Naive thymus-derived CD4-positive, alpha-beta T cell (primary cell): ENCODE data around the gene ADGRD1. TPM values are rescaled to one million over a fixed set of nuclear protein-coding genes. Genes with fewer than 3 reads are reported as not detected.

ENCODE experiments used
- ATAC-seq: fragments of 150-1000 bp; cut with Tn5 transposase; 2 replicates; pipeline ENCODE4 v1.10.0; 2021; ENCODE audit warnings: mild to moderate bottlenecking, moderate library complexity
- CTCF ChIA-PET: fragments of 350-600 bp; sonication (Branson Sonifier 250); formaldehyde crosslinking; loops from one replicate; lab custom pipeline; 2021; ENCODE audit warnings: antibody characterized with exemption; lab: Charles Lee
- POLR2A ChIA-PET: fragments of 350-600 bp; sonication (Branson Sonifier 250); formaldehyde crosslinking; loops from one replicate; lab custom pipeline; 2021; ENCODE audit warnings: antibody characterized with exemption, inconsistent platforms; lab: Charles Lee
- DNase-seq, 9 donors: peaks; one replicate each; pipeline versions ENCODE4 v3.0.0 to v3.0.0-alpha.2; 2020 to 2022; ENCODE audit warnings: mixed read lengths in 1 of 9
- H3K27ac ChIP-seq: one replicate; pipeline ENCODE4 v1.7.0; 2013; ENCODE audit warnings: mild to moderate bottlenecking, low read depth, low read length, moderate library complexity
- H3K27me3 ChIP-seq, 2 donors: one replicate each; pipeline ENCODE4 v1.7.0; 2013; ENCODE audit warnings: low read length in 2 of 2, mild to moderate bottlenecking in 2 of 2, moderate library complexity in 2 of 2; ENCODE audit not compliant: control insufficient read depth in 2 of 2, insufficient read depth in 2 of 2
- H3K36me3 ChIP-seq, 3 experiments: 1 replicate in 2 of 3; 2 replicates in 1 of 3; pipeline ENCODE4 v1.7.0; 2013; ENCODE audit warnings: low read length in 3 of 3, mild to moderate bottlenecking in 3 of 3, moderate library complexity in 1 of 3; ENCODE audit not compliant: insufficient read depth in 3 of 3, control insufficient read depth in 2 of 3
- H3K4me1 ChIP-seq, 2 donors: one replicate each; pipeline ENCODE4 v1.7.0; 2013; ENCODE audit warnings: low read length in 2 of 2, mild to moderate bottlenecking in 2 of 2, moderate library complexity in 1 of 2; ENCODE audit not compliant: control insufficient read depth in 2 of 2, insufficient read depth in 2 of 2
- H3K4me3 ChIP-seq: 2 replicates; pipeline ENCODE4 v1.7.0; 2013; ENCODE audit warnings: mild to moderate bottlenecking, low read length
- H3K9me3 ChIP-seq, 3 experiments: 1 replicate in 2 of 3; 2 replicates in 1 of 3; pipeline ENCODE4 v1.7.0; 2013; ENCODE audit warnings: low read length in 3 of 3; ENCODE audit not compliant: control insufficient read depth in 2 of 3
- H3K27ac Mint-ChIP-seq, 9 donors: one replicate each; pipeline ENCODE4 v1.8.0; 2020 to 2022; ENCODE audit warnings: mixed read lengths in 9 of 9, mild to moderate bottlenecking in 8 of 9, moderate library complexity in 5 of 9, inconsistent platforms in 2 of 9
- H3K27me3 Mint-ChIP-seq, 5 donors: one replicate each; pipeline ENCODE4 v1.8.0; 2021 to 2022; ENCODE audit warnings: mixed read lengths in 5 of 5, mild to moderate bottlenecking in 1 of 5
- H3K36me3 Mint-ChIP-seq, 5 donors: one replicate each; pipeline ENCODE4 v1.8.0; 2020 to 2022; ENCODE audit warnings: mixed read lengths in 5 of 5, mild to moderate bottlenecking in 3 of 5, inconsistent platforms in 1 of 5
- H3K4me1 Mint-ChIP-seq, 7 donors: one replicate each; pipeline ENCODE4 v1.8.0; 2020 to 2022; ENCODE audit warnings: mixed read lengths in 7 of 7, mild to moderate bottlenecking in 3 of 7, inconsistent platforms in 1 of 7
- H3K4me3 Mint-ChIP-seq, 10 donors: one replicate each; pipeline ENCODE4 v1.8.0; 2020 to 2022; ENCODE audit warnings: mild to moderate bottlenecking in 10 of 10, mixed read lengths in 10 of 10, moderate library complexity in 6 of 10, inconsistent platforms in 2 of 10
- H3K9me3 Mint-ChIP-seq, 11 donors: one replicate each; pipeline ENCODE4 v1.8.0; 2020 to 2022; ENCODE audit warnings: mixed read lengths in 11 of 11, mild to moderate bottlenecking in 4 of 11, inconsistent platforms in 1 of 11, moderate library complexity in 1 of 11
- intact Hi-C, 2 donors: fragments of 100-400 bp; cut with micrococcal nuclease; formaldehyde crosslinking; loops; one replicate each; pipeline ENCODE4 v1.15.1; 2023
- polyA plus RNA-seq, 2 donors: library from polyadenylated mRNA; unstranded; fragments of 300-500 nt; fragmentation: Illumina TruSeq; gene quantifications; one replicate each; pipeline ENCODE4 v1.2.3, GENCODE V29; 2021
- total RNA-seq, 6 experiments: library from RNA in 5 of 6; stranded (reverse) in 5 of 6; gene quantifications; 1 replicate in 5 of 6; 2 replicates in 1 of 6; pipeline ENCODE4 v1.2.3 and lab custom pipeline; 2021 to 2026

The ADGRD1 gene
- total and polyA plus RNA-seq, 7 experiments from 2014 or later: 0.41 to 11.9 (median 1.6) TPM; not detected in 4

DNA sequence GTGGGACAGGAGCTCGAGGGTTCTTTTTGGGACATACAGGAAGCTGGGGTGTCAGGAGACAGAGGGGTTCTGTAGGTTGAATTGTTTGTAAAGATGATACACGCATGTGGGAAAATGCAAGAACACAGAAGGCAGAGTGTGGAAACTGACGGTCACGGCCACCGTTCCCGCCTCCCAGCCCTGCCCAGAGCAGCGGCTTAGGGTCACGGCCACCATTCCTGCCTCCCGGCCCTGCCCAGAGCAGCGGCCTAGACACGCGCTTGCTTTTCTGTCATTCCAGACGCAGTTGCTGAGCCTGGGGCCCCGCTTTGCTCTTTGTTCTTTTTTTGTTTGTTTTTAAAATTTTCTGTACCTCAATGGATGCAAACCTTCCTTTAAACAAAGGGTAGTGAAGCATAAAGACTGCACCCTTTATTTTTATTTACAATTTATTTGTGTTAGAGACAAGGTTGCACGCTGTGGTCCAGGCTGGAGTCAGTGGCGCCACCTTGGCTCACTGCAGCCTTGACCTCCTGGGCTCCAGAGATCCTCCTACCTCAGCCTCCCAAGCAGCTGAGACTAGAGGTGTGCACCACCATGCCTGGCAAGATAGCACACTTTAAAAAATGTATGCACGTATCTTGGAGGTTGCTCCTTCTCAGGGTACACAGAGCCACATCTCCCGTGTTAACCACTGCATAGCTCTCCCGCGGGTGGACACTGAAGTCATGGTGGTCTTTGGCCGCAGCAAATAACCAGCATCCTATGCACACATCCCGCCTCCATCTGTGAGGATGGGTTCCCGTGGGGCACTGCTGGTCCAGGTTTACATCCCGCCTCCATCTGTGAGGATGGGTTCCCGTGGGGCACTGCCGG lies 142.3 kb downstream of the ADGRD1 start:
- no peaks in the 10 kb centered on the region for H3K9me3 ChIP-seq
- peak overlapping the region in 1 of 9 donors; percentile 16 for H3K27ac Mint-ChIP-seq
- H3K4me1 Mint-ChIP-seq: peaks cover 0 to 13% (median 4%) of the 10 kb centered on the region in 7 donors
- ChIA-PET POLR2A (no interaction called here), CTCF (no interaction called here)
- no peak for DNase-seq
- H3K9me3 Mint-ChIP-seq: no peaks in the 10 kb centered on the region
- H3K4me1 ChIP-seq: no peaks in the 10 kb centered on the region
- no peaks in the 10 kb centered on the region for H3K36me3 Mint-ChIP-seq
- no peak for ATAC-seq
- no peak overlapping the region for H3K27ac ChIP-seq
- H3K36me3 ChIP-seq: no peaks in the 10 kb centered on the region
- intact Hi-C loops: no loop called here
- H3K27me3 ChIP-seq: no peaks in the 10 kb centered on the region
- no peak overlapping the region for H3K4me3 Mint-ChIP-seq
- H3K27me3 Mint-ChIP-seq: no peaks in the 10 kb centered on the region
- H3K4me3 ChIP-seq: no peak overlapping the region

DNA sequence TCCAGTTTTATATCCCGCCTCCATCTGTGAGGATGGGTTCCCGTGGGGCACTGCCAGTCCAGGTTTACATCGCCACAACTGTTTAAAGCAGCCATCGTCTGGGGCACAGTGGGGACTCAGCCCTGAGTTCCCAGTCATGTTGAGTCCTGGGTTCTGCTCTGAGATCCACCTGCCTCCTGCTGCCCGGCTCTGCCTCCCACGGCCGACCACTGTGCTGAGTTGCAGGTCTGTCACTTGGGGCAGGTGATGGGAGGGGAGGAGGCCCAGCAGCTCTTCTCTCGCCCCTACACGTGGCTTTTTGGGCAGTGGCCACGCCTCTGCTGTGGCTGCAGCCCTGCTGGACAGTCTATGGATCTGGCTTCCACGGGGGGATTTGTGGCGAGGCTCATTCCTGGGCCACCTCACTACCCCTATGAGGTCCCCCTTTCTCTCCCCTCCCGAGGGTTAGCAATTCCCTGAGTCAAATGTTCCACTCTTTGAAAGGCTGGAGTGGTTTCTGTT lies 143.0 kb downstream of the ADGRD1 start:
- Mint-ChIP-seq H3K27me3 (no peaks in the 10 kb centered on the region), H3K36me3 (no peaks in the 10 kb centered on the region), H3K4me1 (peaks cover 0 to 9% (median 4%) of the 10 kb centered on the region in 7 donors), H3K27ac (no peak overlapping the region), H3K4me3 (no peak overlapping the region), H3K9me3 (peaks cover 0 to 2% (median 0%) of the 10 kb centered on the region in 11 donors)
- DNase-seq: no peak
- CTCF ChIA-PET: no interaction called here
- intact Hi-C loops: no loop called here
- Histone ChIP-seq H3K27me3 (no peaks in the 10 kb centered on the region), H3K27ac (no peak overlapping the region), H3K36me3 (no peaks in the 10 kb centered on the region), H3K4me3 (no peak overlapping the region), H3K9me3 (no peaks in the 10 kb centered on the region), H3K4me1 (no peaks in the 10 kb centered on the region)
- POLR2A ChIA-PET: no interaction called here
- no peak for ATAC-seq

DNA sequence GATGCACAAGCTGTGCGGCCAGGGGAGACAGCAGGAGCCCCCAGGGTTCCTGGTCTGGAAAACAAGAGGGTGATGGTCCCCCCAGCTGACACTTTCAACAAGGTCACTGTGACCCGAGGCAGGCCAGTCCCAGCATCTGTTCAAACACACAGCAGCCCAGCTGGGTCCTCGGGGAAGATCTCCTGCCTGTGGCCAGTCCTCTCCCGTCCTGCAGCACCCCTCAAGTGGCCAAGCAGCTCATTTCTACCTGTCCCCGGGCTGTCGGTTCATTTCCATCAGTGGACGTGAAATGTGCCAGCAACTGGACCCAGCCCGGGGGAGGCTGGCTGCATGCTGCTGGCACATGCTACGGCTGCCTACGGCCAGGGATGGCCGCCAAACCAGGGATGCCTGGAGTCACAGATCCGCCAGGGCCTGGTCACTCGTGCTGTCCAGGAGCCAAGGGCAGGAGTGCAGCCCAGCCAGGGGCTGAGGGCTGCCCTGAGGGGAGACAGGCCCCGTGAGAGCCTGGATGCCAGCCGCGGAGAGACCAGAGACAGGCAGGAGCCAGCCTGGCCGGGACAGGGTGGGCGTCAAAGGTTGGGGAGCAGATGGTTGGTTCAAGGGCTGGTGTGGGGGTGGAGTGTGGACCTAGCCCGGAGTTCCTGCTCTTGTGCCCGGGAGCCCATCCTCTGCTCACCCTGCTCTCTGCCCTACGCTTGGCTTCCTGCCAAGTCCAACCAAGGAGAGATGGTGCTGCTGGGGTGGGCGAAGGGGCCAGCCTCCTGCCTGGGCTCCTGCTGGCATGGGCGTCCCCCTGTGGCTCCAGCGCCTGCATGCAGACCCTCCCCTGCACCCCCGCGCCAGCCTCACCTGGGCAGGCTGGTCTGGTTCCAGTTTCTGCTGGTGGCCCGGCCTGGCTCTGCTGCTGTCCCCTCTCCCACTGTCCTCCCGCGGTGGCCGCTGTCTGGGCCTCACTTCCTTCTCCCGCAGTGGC lies 143.8 kb downstream of the ADGRD1 start:
- Mint-ChIP-seq H3K27ac (no peak overlapping the region), H3K9me3 (peaks cover 0 to 2% (median 0%) of the 10 kb centered on the region in 11 donors), H3K4me3 (no peak overlapping the region), H3K27me3 (no peaks in the 10 kb centered on the region), H3K36me3 (no peaks in the 10 kb centered on the region), H3K4me1 (peaks cover 0 to 6% (median 4%) of the 10 kb centered on the region in 7 donors)
- Histone ChIP-seq H3K27ac (no peak overlapping the region), H3K4me1 (no peaks in the 10 kb centered on the region), H3K4me3 (no peak overlapping the region), H3K36me3 (no peaks in the 10 kb centered on the region), H3K27me3 (no peaks in the 10 kb centered on the region), H3K9me3 (no peaks in the 10 kb centered on the region)
- intact Hi-C loops: no loop called here
- ChIA-PET POLR2A (no interaction called here), CTCF (no interaction called here)
- ATAC-seq (no peak), DNase-seq (no peak)

DNA sequence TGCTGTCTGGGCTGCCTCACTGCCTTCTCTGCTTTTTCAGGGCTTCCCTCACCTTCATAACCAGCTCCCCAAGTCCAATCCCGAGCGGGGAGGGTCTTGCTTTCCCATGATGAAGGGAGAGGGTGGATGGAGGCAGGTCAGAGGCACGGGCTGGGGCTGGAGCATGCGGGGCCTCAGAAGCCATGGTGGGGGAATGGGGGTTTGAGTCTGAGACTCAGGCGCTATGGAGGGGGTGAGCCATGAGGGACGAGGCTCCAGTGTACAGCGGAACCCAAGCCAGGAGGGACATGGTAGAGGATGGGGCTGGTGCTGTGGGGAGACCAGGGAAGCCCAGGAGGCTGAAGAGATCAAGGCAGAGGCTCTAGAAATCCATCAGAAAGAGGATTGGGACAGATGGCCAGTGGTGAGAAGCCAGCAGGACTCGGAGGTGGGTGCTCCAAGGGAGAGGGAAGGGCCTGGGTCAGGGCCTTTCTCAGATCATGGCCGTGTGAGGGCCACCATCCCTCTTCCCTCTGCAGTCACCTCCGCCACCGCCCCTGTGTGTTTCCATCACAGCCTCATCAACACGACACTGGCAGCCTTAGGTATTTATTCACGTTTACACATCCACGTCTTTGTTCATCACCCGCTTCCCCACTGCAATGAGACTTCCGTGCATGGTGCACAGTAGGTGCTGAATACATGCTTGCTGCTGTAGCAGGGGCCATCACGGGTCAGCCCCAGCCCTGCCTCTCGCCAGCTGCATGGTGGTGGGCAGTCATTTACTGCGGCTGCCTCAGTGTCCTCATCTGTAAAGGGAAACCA lies 144.7 kb downstream of the ADGRD1 start:
- H3K36me3 Mint-ChIP-seq: no peaks in the 10 kb centered on the region
- peaks cover 0 to 2% (median 0%) of the 10 kb centered on the region in 11 donors for H3K9me3 Mint-ChIP-seq
- H3K4me3 Mint-ChIP-seq: no peak overlapping the region
- ATAC-seq: no peak
- H3K27me3 Mint-ChIP-seq: no peaks in the 10 kb centered on the region
- ChIA-PET CTCF (no interaction called here), POLR2A (no interaction called here)
- no peaks in the 10 kb centered on the region for H3K9me3 ChIP-seq
- intact Hi-C loops: no loop called here
- no peak overlapping the region for H3K27ac Mint-ChIP-seq
- H3K27ac ChIP-seq: no peak overlapping the region
- H3K36me3 ChIP-seq: no peaks in the 10 kb centered on the region
- no peak for DNase-seq
- no peaks in the 10 kb centered on the region for H3K4me1 ChIP-seq
- no peaks in the 10 kb centered on the region for H3K27me3 ChIP-seq
- no peak overlapping the region for H3K4me3 ChIP-seq
- H3K4me1 Mint-ChIP-seq: peaks cover 0 to 1% (median 0%) of the 10 kb centered on the region in 7 donors

DNA sequence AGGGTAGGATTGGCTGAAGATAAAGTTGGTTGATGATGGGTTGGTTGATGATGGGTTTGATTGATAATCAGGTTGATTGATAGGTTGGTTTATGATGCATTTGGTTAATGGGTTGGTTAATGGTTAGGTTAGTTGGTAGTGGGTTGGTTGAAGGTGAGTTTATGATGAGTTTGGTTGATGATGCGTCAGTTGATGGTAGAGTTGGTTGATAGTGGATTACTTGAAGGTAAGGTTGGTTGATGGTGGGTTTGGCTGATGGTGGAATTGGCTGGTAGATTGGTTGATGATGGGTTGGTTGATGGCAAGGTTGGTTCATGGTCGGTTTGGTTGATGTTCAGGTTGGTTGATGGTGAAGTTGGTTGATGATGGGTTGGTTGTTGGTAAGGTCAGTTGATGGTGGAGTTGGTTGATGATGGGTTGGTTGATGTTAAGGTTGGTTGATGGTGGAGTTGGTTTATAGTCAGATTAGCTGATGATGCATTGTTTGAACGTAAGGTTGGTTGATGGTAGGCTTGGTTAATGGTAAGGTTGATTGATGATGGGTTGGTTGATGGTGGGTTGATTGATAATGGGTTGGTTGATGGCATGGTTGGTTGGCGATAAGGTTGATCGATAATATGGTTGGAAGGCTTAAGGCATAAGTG lies 146.4 kb downstream of the ADGRD1 start:
- CTCF ChIA-PET: no interaction called here
- intact Hi-C loops: loop anchor here (5.0 to 10.0 kb wide), 2 partner anchors 352 to 905 kb away; no protein-coding TSS in a partner anchor
- no peak overlapping the region for H3K4me3 Mint-ChIP-seq

More for the DNA sequence above, 146.4 kb downstream of the ADGRD1 start:
- peaks cover 0 to 2% (median 0%) of the 10 kb centered on the region in 5 donors for H3K27me3 Mint-ChIP-seq
- POLR2A ChIA-PET: no interaction called here
- no peak overlapping the region for H3K27ac Mint-ChIP-seq
- ATAC-seq (no peak), DNase-seq (no peak)
- H3K4me1 Mint-ChIP-seq: peaks cover 0 to 7% (median 6%) of the 10 kb centered on the region in 7 donors
- Histone ChIP-seq H3K27me3 (no peaks in the 10 kb centered on the region), H3K36me3 (no peaks in the 10 kb centered on the region), H3K4me3 (no peak overlapping the region), H3K4me1 (peaks cover 0 to 5% of the 10 kb centered on the region in 2 donors), H3K27ac (no peak overlapping the region), H3K9me3 (no peaks in the 10 kb centered on the region)
- H3K36me3 Mint-ChIP-seq: no peaks in the 10 kb centered on the region
- H3K9me3 Mint-ChIP-seq: peaks cover 0 to 2% (median 0%) of the 10 kb centered on the region in 11 donors
